Measurements from ENCODE around the gene ZNRF1. TPM values are rescaled to one million over a fixed set of nuclear protein-coding genes. Genes with fewer than 3 reads are reported as not detected.

The ZNRF1 gene
- total and polyA plus RNA-seq, 2 of the 8 experiments (the other 6 are each of a cell fraction or from before 2014, with no cell fraction given), result 33.5 to 52.9 TPM

DNA sequence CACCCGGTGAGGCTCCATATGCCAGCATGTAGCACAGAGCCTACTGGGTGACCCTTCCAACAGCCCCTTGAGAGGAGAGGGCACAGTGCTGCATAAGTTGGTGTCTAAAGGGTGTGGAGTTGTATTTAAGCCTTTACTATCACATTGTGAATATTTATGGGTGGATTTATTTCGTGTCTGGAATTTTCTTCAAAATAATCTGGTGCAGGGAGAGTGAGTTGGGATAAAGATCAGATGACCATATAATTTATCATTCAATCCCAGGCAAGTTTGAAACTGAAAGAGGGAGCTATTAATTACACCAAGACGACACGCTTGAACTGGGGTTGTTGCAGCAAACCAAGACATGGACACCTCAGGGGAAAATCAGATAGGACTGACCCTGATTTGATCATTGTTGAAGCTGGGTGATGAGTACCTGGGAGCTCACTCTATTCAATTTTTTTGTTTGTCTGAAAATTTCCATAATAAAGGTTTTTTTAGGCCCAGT, 75.5 kb downstream of the ZNRF1 start (continued):
- TF ChIP-seq FOSL1 (IDR thresholded peaks at IDR 0.05; ENCODE audit: insufficient read depth, low read depth, low read length), result no peak
- TF ChIP-seq CBX8 (IDR thresholded peaks at IDR 0.05; ENCODE audit: borderline replicate concordance, low read depth, low read length), result no peak
- no peak for TF ChIP-seq TCF12 (IDR thresholded peaks at IDR 0.05; ENCODE audit: low read depth, low read length)

Measured in H1 (cell line).